ENCODE results near the gene BCL2L14. TPM values are rescaled to one million over a fixed set of nuclear protein-coding genes. Genes with fewer than 3 reads are reported as not detected.

Gene BCL2L14
- total RNA-seq, 2 experiments from 2014 or later, result 3.1 to 5.7 TPM

Small RNA genes lying within 50 kb of the gene (microRNA-seq; reads per million reads assigned to microRNA genes)
- gene MIR1244-4, result not detected

Other genes with a start within 250 kb of the BCL2L14 start
- gene LRP6, start 196.1 kb downstream of the BCL2L14 start, total RNA-seq, result under 1 TPM; 0.08 to 0.37 TPM

Data from activated CD8-positive, alpha-beta T cell treated with anti-CD3 and anti-CD28 coated beads, Interleukin-2, amount 10 ng/mL, durations not matched to agents 7 days and 5 days (primary cell).